ENCODE measurements around the gene ZNF296. TPM values are rescaled to one million over a fixed set of nuclear protein-coding genes. Genes with fewer than 3 reads are reported as not detected.

Gene ZNF296
- total RNA-seq, 2 experiments from 2014 or later, result 4.8 TPM

DNA sequence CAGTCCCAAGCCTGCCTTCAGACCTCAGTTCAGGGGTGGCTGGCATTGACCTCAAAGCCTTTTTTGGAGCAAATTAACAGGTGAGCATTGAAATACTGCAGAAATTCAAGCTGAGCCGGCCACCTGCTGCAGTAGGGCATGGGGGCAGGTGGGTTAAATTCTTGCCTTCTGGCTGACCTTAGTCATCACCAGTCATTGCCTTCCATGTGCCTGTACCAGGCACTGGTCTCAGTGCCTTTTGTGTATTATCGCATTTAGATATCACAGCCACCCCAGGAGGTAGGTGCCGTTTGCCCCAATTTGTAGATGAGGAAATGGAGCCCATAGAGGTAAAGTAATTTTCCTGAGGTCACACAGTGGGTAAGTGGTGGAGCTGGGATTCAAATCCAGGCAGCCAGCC lies 23.9 kb upstream of the ZNF296 start:
- DNase-seq (no peak), ATAC-seq (ENCODE audit: low read depth) (no peak)
- Mint-ChIP-seq H3K9me3 (no peaks in the 10 kb centered on the region), H3K27ac (no peak overlapping the region), H3K36me3 (peaks cover 2% of the 10 kb centered on the region), H3K4me3 (no peak overlapping the region), H3K27me3 (no peaks in the 10 kb centered on the region), H3K4me1 (peaks cover 51% of the 10 kb centered on the region)
- POLR2A ChIA-PET, result interaction anchor here (1.3 kb wide), 1 partner anchor 25 kb away, joined by 3 read pairs; no protein-coding TSS in a partner anchor

DNA sequence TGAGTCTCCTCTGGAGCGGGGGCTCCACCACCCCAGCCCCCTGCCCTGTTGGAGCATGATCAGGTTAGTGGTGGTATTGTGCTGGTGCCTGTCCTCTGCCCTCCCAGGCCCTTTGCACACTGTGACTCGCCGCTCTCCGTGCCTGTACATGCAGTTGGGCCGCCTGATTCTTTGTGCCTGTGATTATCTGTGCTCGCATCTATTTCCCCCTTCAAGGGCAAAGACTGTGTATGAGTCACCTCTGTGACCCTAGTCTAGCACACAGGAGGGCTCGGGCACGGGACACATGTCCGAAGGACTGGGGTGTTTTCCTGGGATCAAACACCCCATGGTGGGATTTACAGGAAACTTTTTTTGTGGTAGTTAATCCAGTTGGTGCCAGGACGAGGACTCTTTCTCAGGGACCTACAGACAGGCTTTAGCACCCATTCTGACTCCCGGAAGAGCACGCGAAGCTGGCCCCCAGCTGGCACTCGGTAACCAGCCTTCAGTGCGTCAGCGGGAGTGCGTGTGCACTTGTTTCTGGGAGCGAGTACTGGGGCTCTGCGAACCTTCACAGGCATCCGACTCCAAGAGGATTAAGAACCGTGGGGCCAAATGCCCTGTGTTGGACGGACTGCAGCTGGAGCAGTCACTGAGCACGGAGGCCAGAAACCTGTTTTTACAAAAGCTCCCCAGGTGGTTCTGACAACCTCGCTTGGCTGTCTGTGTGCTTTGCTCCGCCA lies 23.4 kb upstream of the ZNF296 start:
- peaks cover 50% of the 10 kb centered on the region for H3K4me1 Mint-ChIP-seq
- no peak overlapping the region for H3K27ac Mint-ChIP-seq
- POLR2A ChIA-PET, result no interaction called here
- H3K36me3 Mint-ChIP-seq, result peaks cover 6% of the 10 kb centered on the region
- DNase-seq, result no peak
- H3K4me3 Mint-ChIP-seq, result no peak overlapping the region
- ATAC-seq (ENCODE audit: low read depth), result no peak
- no peaks in the 10 kb centered on the region for H3K27me3 Mint-ChIP-seq
- no peaks in the 10 kb centered on the region for H3K9me3 Mint-ChIP-seq

DNA sequence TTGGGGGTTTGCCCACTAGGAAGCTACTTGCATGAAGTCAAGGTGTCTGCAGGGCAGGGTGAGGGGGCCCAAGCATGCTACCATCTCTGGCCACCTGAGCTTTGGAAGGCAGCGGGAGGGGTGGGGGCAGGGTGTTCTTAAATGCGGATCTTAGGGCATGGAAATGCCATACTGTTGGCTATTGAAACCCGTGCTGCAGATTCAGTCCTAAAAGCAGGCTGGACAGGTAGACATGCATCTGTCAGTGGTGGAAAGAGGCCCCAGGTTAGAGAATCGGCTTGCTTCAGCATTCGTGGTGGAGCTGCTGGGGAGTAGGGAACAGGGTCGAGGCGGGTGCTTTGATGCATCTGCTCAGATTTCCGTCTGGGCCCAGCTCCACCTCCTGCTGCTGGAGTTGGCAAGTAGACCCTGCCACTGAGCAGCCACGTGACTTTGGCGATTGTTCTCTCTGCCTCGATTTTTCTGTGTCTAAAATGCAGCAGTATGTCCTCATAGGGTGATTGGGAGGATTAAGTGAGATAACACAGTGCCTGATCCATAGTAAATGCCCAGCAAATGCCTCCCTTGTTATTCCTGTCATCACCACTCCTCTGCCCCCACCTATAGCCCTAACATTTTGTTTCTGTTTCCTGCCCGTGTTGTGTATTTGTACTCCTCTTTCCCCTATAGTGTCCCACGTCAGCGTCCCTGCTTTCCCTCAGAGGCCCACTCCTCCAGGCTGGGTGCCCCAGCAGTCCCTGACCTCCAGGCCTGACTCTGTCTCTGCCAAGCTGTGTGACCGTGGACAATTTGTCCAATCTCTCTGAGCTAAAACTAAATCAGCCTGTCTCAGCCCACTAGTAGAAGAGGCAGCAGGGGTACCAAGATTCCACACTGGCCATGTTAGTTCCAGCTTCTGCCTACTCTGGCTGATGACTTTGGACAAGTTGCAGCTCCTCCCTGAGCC lies 22.5 kb upstream of the ZNF296 start:
- Mint-ChIP-seq H3K4me3 (no peak overlapping the region), H3K27me3 (no peaks in the 10 kb centered on the region), H3K9me3 (no peaks in the 10 kb centered on the region), H3K36me3 (peaks cover 6% of the 10 kb centered on the region), H3K27ac (peak overlapping the region; percentile 31), H3K4me1 (peaks cover 49% of the 10 kb centered on the region)
- DNase-seq, result no peak
- POLR2A ChIA-PET, result interaction anchor here (1.4 kb wide), 1 partner anchor 20 kb away, joined by 3 read pairs; the partner anchor contains the start of gene GEMIN7
- ATAC-seq (ENCODE audit: low read depth), result no peak

DNA sequence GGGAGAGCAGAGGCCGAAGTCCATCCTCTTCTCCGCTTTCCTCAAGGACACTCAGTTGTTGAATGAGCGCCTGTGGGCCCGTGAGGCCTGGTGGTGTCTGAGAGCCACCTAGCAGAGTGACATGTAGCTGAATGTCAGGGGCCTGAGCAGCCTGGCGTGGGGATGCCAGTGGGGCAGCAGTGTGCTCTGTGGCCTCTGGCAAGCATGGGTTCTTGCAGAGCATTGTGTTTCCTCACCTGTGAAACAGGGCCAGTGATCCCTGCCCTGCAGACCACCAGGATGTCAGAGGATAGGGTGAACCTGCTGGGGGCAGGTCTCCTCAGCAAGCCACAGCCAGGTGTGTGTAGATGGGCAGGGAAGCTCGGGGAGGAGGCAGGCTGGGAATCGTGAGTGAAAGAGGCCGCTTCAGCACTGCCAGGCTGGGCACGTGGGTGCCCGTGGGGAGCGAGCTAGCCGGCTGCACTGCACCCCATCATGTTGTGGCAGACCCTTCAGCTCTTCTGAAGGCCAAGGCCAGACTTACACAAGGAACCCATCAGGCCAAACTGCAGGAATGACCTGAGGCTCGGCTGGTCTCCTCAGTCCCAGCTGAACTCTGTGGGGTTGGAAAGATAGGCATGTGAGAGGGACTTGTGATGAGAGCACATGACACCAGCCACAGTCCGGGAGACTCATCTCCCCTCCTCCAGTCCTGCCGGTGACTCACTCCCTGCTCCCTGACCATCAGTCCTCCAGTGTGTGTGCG lies 21.7 kb upstream of the ZNF296 start:
- Mint-ChIP-seq H3K36me3 (peaks cover 6% of the 10 kb centered on the region), H3K27ac (peak overlapping the region; percentile 14), H3K9me3 (no peaks in the 10 kb centered on the region), H3K27me3 (no peaks in the 10 kb centered on the region), H3K4me3 (no peak overlapping the region), H3K4me1 (peaks cover 47% of the 10 kb centered on the region)
- DNase-seq (no peak), ATAC-seq (ENCODE audit: low read depth) (no peak)
- POLR2A ChIA-PET, result interaction anchor here (1.4 kb wide), 1 partner anchor 19 kb away, joined by 3 read pairs; the partner anchor contains the start of gene GEMIN7

DNA sequence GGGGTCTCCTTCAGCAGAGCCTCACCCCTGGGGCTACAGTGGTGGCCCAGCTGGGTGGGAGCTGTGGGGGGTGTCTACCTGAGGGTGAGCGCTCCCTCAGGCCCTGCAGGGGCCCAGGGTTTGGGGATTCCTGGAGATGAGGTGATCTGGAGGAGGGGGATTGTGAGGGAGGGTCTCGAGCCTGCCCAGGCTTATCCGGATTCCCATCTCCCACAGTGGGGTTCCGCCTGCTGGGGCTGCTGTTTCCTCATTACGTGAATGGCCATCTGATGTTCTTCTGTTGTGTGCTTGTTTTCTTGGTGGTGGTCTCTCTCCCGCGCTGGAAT lies 21.1 kb upstream of the ZNF296 start:
- Mint-ChIP-seq H3K4me1 (peaks cover 44% of the 10 kb centered on the region), H3K27me3 (no peaks in the 10 kb centered on the region), H3K36me3 (peaks cover 6% of the 10 kb centered on the region), H3K27ac (no peak overlapping the region), H3K4me3 (no peak overlapping the region), H3K9me3 (no peaks in the 10 kb centered on the region)
- no peak for ATAC-seq (ENCODE audit: low read depth)
- POLR2A ChIA-PET, result interaction anchor here (1.4 kb wide), 1 partner anchor 19 kb away, joined by 3 read pairs; the partner anchor contains the start of gene GEMIN7
- no peak for DNase-seq

DNA sequence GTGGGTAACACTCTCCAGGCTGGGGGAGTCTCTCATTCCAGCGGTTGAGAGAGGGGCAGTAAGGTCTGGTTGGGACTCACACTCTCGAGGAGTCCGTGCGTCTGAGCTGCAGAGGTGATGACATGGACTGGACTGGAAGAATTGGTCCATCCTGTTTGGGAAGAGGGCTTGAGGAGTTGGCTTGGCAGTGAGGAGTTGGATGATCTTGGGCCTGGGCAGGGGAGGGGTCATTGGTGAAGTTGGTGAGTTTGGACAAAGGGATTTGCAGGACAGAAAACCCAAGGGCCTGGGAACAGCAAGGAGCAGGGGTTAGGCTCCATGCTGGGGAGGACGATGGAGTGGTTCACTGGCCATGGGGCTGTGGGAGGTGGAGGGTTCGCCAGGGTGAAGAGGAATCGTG lies 20.4 kb upstream of the ZNF296 start:
- no peaks in the 10 kb centered on the region for H3K27me3 Mint-ChIP-seq
- POLR2A ChIA-PET, result no interaction called here
- DNase-seq, result no peak
- no peak overlapping the region for H3K27ac Mint-ChIP-seq
- H3K4me3 Mint-ChIP-seq, result no peak overlapping the region
- ATAC-seq (ENCODE audit: low read depth), result no peak
- H3K36me3 Mint-ChIP-seq, result peaks cover 6% of the 10 kb centered on the region
- H3K9me3 Mint-ChIP-seq, result no peaks in the 10 kb centered on the region
- H3K4me1 Mint-ChIP-seq, result peaks cover 46% of the 10 kb centered on the region

DNA sequence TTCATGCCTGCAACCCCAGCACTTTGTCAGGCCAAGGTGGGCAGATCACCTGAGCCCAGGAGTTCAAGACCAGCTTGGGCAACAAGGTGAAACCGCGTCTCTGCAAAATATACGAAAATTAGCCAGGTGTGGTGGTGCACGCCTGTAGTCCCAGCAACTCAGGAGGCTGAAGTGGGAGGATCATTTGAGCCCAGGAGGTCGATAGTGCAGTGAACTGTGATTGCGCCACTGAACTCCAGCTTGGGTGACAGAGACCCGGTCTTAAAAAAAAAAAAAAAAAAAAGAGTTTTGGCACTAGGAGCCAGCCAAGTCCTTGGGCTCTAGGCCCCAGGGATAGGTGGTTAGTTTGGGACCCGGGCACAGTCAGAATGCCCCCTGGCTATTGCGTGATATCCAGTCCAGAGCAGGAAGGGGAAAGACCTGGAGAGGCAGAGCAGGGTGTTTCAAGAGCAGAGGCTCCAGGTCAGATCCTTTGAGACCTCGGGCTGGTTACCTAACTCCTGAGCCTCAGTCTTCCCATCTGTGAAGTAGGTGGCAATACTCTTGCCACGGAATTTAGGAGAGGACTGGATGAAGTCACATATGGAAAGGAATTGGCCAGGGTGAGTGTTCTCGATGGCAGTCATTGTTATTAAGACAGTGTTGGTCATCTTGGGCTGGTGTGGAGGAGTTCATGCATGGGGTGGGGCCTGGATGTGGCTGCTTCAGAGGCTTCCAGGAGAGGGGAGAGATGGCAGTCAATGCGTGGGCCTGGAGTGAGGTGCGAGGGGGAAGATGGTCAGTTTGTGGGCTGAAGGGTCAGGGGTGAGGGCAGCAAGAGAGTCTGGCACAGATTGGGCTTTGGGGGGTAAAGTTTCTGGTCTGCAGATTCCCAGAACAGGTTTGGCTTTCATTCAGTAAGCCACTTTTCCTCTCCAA lies 19.5 kb upstream of the ZNF296 start:
- POLR2A ChIA-PET, result no interaction called here
- Mint-ChIP-seq H3K4me3 (no peak overlapping the region), H3K4me1 (peaks cover 51% of the 10 kb centered on the region), H3K36me3 (peaks cover 10% of the 10 kb centered on the region), H3K27ac (peak overlapping the region; percentile 4), H3K9me3 (no peaks in the 10 kb centered on the region), H3K27me3 (no peaks in the 10 kb centered on the region)
- ATAC-seq (ENCODE audit: low read depth), result no peak
- DNase-seq, result no peak

DNA sequence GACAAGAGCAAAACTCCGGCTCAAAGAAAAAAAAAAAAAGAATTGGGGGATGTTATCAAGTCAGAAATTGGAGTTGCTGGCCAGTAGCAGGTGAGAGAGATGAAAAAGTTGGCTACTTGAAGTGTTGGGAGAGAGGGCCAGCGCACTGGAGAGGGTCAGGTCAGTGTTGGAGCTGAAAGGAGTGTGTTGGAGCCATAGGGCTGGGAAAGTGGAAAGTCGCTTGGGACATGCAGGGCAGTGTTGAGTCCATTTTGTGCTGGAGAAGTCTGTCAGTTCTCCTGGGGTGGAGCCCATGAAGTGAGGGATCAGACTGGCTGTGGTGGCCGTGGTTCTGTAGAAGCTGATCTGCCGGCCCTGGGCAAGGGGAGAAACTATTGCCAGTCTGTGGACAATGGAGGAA lies 18.4 kb upstream of the ZNF296 start:
- peak overlapping the region; percentile 54 for H3K27ac Mint-ChIP-seq
- ATAC-seq (ENCODE audit: low read depth) (no peak), DNase-seq (no peak)
- peaks cover 54% of the 10 kb centered on the region for H3K4me1 Mint-ChIP-seq
- no peaks in the 10 kb centered on the region for H3K27me3 Mint-ChIP-seq
- POLR2A ChIA-PET, result interaction anchor here (0.6 kb wide), 1 partner anchor 62 kb away, joined by 3 read pairs; no protein-coding TSS in a partner anchor
- H3K4me3 Mint-ChIP-seq, result peak overlapping the region; percentile 90
- H3K9me3 Mint-ChIP-seq, result no peaks in the 10 kb centered on the region
- peaks cover 10% of the 10 kb centered on the region for H3K36me3 Mint-ChIP-seq

DNA sequence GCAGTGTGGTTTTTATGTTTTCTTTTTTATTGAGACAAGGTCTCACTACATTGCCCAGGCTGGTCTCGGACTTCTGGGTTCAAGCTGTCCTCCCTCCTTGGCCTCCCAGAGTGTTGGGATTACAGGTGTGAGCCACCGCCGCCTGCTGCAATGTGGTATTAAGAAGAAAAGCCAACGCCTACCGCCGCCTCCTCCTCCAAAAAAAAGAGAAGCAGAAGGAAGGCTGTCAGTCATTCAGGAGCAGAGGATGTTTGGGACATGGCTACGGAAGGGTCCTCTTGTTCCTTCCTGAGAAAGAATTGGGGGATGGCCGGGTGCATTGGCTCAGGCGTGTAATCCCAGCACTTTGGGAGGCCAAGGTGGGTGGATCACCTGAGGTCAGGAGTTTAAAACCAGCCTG lies 17.9 kb upstream of the ZNF296 start:
- ATAC-seq (ENCODE audit: low read depth), result no peak
- no peaks in the 10 kb centered on the region for H3K27me3 Mint-ChIP-seq
- POLR2A ChIA-PET, result interaction anchor here (0.6 kb wide), 1 partner anchor 61 kb away, joined by 3 read pairs; no protein-coding TSS in a partner anchor
- H3K27ac Mint-ChIP-seq, result peak overlapping the region; percentile 98
- no peaks in the 10 kb centered on the region for H3K9me3 Mint-ChIP-seq
- peaks cover 10% of the 10 kb centered on the region for H3K36me3 Mint-ChIP-seq
- no peak for DNase-seq
- peaks cover 53% of the 10 kb centered on the region for H3K4me1 Mint-ChIP-seq
- peak overlapping the region; percentile 90 for H3K4me3 Mint-ChIP-seq

DNA sequence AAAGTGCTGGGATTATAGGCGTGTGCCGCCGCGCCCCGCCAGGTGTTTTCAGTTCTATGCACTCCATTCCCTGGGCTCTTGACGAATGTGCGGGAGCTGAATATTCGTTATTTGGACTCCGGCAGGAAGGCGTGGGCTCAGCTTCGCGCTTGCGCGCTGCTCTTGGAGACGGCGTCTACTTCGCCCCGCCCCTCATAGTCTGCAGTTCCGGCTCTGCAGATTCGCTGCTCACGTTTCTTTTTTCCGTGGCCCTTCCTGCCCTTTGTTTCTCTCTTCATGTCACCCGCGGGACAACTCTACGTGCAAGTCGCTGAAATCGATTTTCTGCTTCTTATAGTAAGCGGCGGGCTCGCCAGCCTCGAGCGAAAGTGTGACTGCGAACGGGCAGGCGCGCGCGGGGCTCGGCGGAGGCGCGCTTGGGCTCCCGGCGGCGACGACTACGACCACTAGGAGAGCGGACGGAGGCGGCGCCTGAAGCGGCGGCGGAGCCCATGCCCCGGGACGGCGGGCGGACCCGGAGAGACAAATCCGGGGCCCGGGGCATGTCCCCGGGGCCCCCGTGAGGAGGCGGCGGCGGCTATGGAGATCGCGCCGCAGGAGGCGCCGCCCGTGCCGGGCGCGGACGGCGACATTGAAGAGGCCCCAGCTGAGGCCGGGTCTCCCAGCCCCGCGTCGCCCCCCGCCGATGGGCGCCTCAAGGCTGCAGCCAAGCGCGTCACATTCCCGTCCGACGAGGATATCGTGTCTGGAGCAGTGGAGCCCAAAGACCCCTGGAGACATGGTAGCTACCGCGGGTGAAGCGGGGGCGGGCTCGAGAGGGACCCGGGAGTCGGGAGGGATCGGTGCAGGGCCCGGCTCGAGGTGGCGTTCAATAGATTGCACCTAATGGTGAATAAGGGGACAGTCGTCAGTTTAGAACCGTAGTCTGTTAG lies 16.7 kb upstream of the ZNF296 start, which contains the start of gene PPP1R37:
Gene PPP1R37, plus strand, starts transcription at position 433 of the 932 bp plus-strand sequence. Its CDS starts 147 bp downstream, at position 580.
- Mint-ChIP-seq H3K9me3 (no peaks in the 10 kb centered on the region), H3K4me1 (peaks cover 50% of the 10 kb centered on the region), H3K4me3 (peak within 1 kb of the TSS; percentile 90), H3K27me3 (no peaks in the 10 kb centered on the region), H3K27ac (peak within 1 kb of the TSS; percentile 98), H3K36me3 (peaks cover 10% of the 10 kb centered on the region)
- POLR2A ChIA-PET, result interaction anchor here (0.5 to 2.9 kb wide), 15 partner anchors 10 to 141 kb away, joined by 3 to 36 read pairs (median 6); partner anchors contain the start of genes BLOC1S3, CLASRP, CLPTM1 and GEMIN7
- peak; percentile 88 for DNase-seq
- ATAC-seq (ENCODE audit: low read depth), result peak; percentile 83

Data from activated naive CD8-positive, alpha-beta T cell treated with anti-CD3 and anti-CD28 coated beads, Interleukin-2, amount 10 ng/mL, durations not matched to agents 7 days and 5 days (primary cell).